SKM-1 (cell line): Measurements from ENCODE around the gene FAM133A.

ENCODE experiments used
- DNase-seq: peaks from one replicate; lab custom pipeline; 2025; ENCODE audit not compliant: unreplicated experiment; lab: John Stamatoyannopoulos, UW

The FAM133A gene

GRCh38 chrX:93673869-93674271 is at the start of gene FAM133A:
Gene FAM133A, plus strand, starts transcription at chrX:93674206. Its CDS starts 35,214 bp downstream, at chrX:93709420.
- no peak for DNase-seq

DNA sequence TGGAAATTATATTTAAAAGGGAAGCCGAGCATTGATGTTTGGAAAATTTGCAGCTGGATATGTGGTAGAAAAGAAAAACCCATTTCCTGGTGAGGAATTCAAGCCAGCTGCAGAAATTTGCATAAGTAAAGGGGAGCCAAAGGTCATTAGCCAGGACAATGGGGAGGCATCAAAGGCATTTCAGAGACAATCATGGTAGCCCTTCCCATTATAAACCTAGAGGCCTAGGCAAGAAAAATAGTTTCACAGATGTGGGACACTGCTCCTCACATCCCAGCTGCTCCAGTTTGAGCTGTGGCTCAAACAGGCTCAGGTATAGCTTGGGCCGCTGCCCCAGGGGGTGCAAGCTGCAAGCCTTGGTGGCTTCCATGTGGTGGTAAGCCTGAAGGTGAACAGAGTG is 36.4 kb upstream of the FAM133A start:
- no peak for DNase-seq

DNA sequence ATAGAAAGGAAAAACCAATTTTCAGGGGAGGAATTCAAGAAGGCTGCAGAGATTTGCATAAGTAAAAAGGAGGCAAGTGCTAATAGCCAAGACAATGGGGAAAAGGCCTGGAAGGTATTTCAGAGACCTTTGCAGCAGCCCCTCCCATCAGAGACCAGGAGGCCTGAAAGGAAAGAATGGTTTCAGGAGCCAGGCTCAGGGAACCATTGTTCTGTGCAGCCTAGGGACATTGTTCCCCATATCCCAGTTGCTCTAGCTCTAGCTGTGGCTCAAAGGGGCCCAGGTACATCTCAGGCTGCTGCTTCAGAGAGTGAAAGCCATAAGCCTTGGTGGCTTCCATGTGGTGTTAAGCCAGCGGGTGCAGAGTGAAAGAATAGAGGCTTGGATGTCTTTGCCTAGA is 24.6 kb upstream of the FAM133A start:
- no peak for DNase-seq

DNA sequence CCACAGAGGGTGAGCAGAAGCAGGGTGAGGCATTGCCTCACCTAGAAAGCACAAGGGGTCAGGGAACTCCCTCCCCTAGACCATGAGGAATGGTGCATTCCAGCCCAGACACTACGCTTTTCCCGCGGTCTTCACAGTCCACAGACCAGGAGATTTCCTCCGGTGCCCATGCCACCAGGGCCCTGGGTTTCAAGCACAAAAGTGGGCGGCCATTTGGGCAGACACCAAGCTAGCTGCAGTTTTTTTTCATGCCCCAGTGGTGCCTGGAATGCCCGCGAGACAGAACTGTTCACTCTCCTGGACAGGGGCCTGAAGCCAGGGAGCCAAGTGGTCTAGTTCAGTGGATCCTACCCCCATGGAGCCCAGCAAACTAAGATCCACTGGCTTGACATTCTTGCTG is 13.4 kb upstream of the FAM133A start:
- no peak for DNase-seq

- DNase-seq, result peak; percentile 29
Measured at GRCh38 chrX:93673056-93673868, 744 bp upstream of the FAM133A start, which contains the start of gene NAP1L3. Gene NAP1L3, minus strand, starts transcription at chrX:93673578. Its CDS starts 274 bp downstream, at chrX:93673304.

DNA sequence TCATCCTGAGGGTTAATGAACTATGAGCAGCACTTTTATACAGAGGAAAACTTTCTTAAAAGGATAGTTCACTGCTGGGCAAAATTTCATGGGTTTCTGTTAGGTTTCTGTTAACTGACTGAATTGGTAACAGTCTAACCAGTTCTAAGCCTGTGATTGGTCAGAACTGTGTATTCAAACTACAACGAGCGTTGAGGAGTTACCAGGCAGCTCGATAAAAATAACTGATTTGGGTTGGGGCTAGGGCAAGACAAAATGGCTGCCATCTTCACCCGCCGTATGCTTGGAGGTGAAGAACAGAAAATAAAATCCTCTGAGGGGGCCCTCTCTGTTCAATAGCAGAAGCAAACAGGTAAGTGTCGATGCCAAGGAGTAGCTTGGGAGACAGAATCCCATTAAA is 22.0 kb downstream of the FAM133A start:
- DNase-seq, result no peak

DNA sequence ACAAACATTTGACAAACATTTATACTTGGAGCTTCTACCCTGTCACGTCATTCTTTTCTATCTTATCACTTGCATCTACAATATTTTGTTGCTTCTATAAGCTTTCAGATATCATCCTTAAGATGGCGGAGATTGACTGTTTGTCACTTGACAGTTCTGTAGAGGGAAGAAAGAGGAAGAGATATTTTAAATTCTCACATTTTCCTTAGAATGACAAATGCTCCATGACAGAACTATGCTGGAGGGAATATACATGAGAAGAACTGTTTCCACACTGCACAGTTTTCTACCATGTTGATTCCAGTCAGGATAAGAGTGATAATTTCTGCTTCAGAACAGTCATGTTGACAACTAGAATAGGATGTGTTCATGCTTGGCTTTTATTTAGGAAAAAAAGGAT is 29.7 kb downstream of the FAM133A start:
- no peak for DNase-seq

DNA sequence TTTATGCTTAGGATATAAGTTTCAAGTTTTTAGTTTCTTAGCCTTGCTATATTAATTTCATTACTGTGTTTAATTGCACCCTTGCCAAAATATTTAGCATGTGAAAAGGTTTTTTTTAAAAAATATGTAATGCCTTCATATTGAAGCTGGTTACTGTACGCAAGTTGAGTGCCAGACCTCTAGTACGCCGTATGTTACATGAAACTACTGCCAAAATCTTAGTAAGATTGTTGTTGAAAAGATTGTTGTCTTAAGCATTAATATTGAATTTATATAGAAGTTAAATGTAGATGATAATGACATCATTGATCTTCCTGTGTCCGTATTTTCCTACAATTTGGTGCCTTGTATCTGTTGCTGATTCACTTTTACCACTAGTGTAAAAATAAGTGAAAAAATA is 37.1 kb downstream of the FAM133A start:
- DNase-seq, result no peak

- no peak for DNase-seq
Measured at GRCh38 chrX:93741811-93742210, 67.8 kb downstream of the FAM133A start.

DNA sequence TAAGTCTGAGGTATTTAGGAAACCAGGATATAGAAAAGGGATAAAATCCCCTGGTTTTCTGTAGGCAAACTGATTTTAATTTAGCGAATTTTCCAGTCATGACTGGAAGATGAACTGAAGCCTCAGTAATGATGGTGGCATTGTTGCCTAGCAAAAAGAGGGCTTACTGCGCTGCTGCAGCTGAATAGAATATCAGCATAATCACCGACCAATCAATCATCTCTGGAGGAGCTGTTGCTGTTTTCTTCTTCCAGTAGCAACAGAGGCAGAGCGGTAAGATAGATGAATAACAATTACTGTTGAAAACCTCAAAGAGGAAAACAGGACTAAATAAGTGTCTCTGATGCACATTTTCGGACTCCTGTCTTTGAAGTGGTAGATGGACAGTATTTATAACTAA is 86.2 kb downstream of the FAM133A start:
- DNase-seq, result no peak
